Measurements from ENCODE around the gene FOXL2NB.

FOXL2NB gene

GRCh38 chr3:138964923-138965322 lies 17.9 kb downstream of the FOXL2NB start:
- H3K27me3 Mint-ChIP-seq = peaks cover 68 to 72% of the 10 kb centered on the region in 2 donors
- peaks cover 0 to 4% of the 10 kb centered on the region in 2 donors for H3K9me3 Mint-ChIP-seq
- no peak overlapping the region for H3K4me3 Mint-ChIP-seq
- H3K36me3 Mint-ChIP-seq (ENCODE audit: insufficient read depth) = peaks cover 3% of the 10 kb centered on the region
- ATAC-seq (replicated peaks) (no peak), DNase-seq (no peak)
- H3K4me1 Mint-ChIP-seq (ENCODE audit: low read depth in 2 of 2) = peaks cover 4 to 13% of the 10 kb centered on the region in 2 donors
- no peak overlapping the region for H3K27ac Mint-ChIP-seq

- no peaks in the 10 kb centered on the region for H3K9me3 Mint-ChIP-seq
- H3K27ac Mint-ChIP-seq = no peak overlapping the region
- H3K4me3 Mint-ChIP-seq = no peak overlapping the region
- ATAC-seq (replicated peaks) (no peak), DNase-seq (no peak)
- no peaks in the 10 kb centered on the region for H3K4me1 Mint-ChIP-seq (ENCODE audit: low read depth in 2 of 2)
- H3K27me3 Mint-ChIP-seq = peaks cover 35 to 51% of the 10 kb centered on the region in 2 donors
- H3K36me3 Mint-ChIP-seq (ENCODE audit: insufficient read depth) = peaks cover 6% of the 10 kb centered on the region
Observed at GRCh38 chr3:138971766-138972320, 24.8 kb downstream of the FOXL2NB start.

GRCh38 chr3:138972941-138973340 lies 25.9 kb downstream of the FOXL2NB start:
- H3K36me3 Mint-ChIP-seq (ENCODE audit: insufficient read depth) = peaks cover 7% of the 10 kb centered on the region

GRCh38 chr3:138974462-138974861 lies 27.4 kb downstream of the FOXL2NB start:
- peaks cover 7% of the 10 kb centered on the region for H3K36me3 Mint-ChIP-seq (ENCODE audit: insufficient read depth)
- H3K4me1 Mint-ChIP-seq (ENCODE audit: low read depth in 2 of 2) = no peaks in the 10 kb centered on the region
- H3K4me3 Mint-ChIP-seq = no peak overlapping the region
- no peak for ATAC-seq (replicated peaks)
- no peak overlapping the region for H3K27ac Mint-ChIP-seq
- no peak for DNase-seq
- H3K27me3 Mint-ChIP-seq = peaks cover 20 to 54% of the 10 kb centered on the region in 2 donors
- H3K9me3 Mint-ChIP-seq = no peaks in the 10 kb centered on the region

More at GRCh38 chr3:138972941-138973340, 25.9 kb downstream of the FOXL2NB start:
- DNase-seq = no peak
- H3K27ac Mint-ChIP-seq = no peak overlapping the region
- no peaks in the 10 kb centered on the region for H3K9me3 Mint-ChIP-seq
- peaks cover 30 to 49% of the 10 kb centered on the region in 2 donors for H3K27me3 Mint-ChIP-seq
- H3K4me3 Mint-ChIP-seq = no peak overlapping the region
- no peaks in the 10 kb centered on the region for H3K4me1 Mint-ChIP-seq (ENCODE audit: low read depth in 2 of 2)
- ATAC-seq (replicated peaks) = no peak

GRCh38 chr3:138975351-138975750 lies 28.3 kb downstream of the FOXL2NB start:
- no peak for ATAC-seq (replicated peaks)
- Mint-ChIP-seq H3K9me3 (no peaks in the 10 kb centered on the region), H3K27ac (no peak overlapping the region), H3K27me3 (peaks cover 11 to 45% of the 10 kb centered on the region in 2 donors), H3K4me3 (no peak overlapping the region), H3K4me1 (ENCODE audit: low read depth in 2 of 2) (no peaks in the 10 kb centered on the region), H3K36me3 (ENCODE audit: insufficient read depth) (peaks cover 7% of the 10 kb centered on the region)
- DNase-seq = no peak

GRCh38 chr3:138976047-138976446 lies 29.0 kb downstream of the FOXL2NB start:
- Mint-ChIP-seq H3K27me3 (peaks cover 8 to 38% of the 10 kb centered on the region in 2 donors), H3K27ac (no peak overlapping the region), H3K9me3 (no peaks in the 10 kb centered on the region), H3K4me3 (no peak overlapping the region), H3K4me1 (ENCODE audit: low read depth in 2 of 2) (no peaks in the 10 kb centered on the region), H3K36me3 (ENCODE audit: insufficient read depth) (peaks cover 7% of the 10 kb centered on the region)
- DNase-seq = no peak
- no peak for ATAC-seq (replicated peaks)

- H3K27ac Mint-ChIP-seq = no peak overlapping the region
- H3K4me3 Mint-ChIP-seq = no peak overlapping the region
- DNase-seq = no peak
- ATAC-seq (replicated peaks) = no peak
- H3K9me3 Mint-ChIP-seq = no peaks in the 10 kb centered on the region
- H3K36me3 Mint-ChIP-seq (ENCODE audit: insufficient read depth) = no peaks in the 10 kb centered on the region
- H3K27me3 Mint-ChIP-seq = peaks cover 5 to 47% of the 10 kb centered on the region in 2 donors
- no peaks in the 10 kb centered on the region for H3K4me1 Mint-ChIP-seq (ENCODE audit: low read depth in 2 of 2)
Observed at GRCh38 chr3:138984816-138985215, 37.8 kb downstream of the FOXL2NB start.

- no peak for DNase-seq
- Mint-ChIP-seq H3K36me3 (ENCODE audit: insufficient read depth) (no peaks in the 10 kb centered on the region), H3K9me3 (no peaks in the 10 kb centered on the region), H3K27ac (no peak overlapping the region), H3K4me3 (no peak overlapping the region), H3K4me1 (ENCODE audit: low read depth in 2 of 2) (no peaks in the 10 kb centered on the region), H3K27me3 (peaks cover 7 to 47% of the 10 kb centered on the region in 2 donors)
- no peak for ATAC-seq (replicated peaks)
Observed at GRCh38 chr3:138985932-138986331, 38.9 kb downstream of the FOXL2NB start.

- no peak overlapping the region for H3K27ac Mint-ChIP-seq
- H3K36me3 Mint-ChIP-seq (ENCODE audit: insufficient read depth) = no peaks in the 10 kb centered on the region
- H3K27me3 Mint-ChIP-seq = peaks cover 12 to 54% of the 10 kb centered on the region in 2 donors
- no peak overlapping the region for H3K4me3 Mint-ChIP-seq
- ATAC-seq (replicated peaks) (no peak), DNase-seq (no peak)
- no peaks in the 10 kb centered on the region for H3K4me1 Mint-ChIP-seq (ENCODE audit: low read depth in 2 of 2)
- no peaks in the 10 kb centered on the region for H3K9me3 Mint-ChIP-seq
Observed at GRCh38 chr3:138987181-138987580, 40.2 kb downstream of the FOXL2NB start.

- Mint-ChIP-seq H3K4me3 (no peak overlapping the region), H3K4me1 (ENCODE audit: low read depth in 2 of 2) (no peaks in the 10 kb centered on the region), H3K9me3 (peaks cover 0 to under 1% of the 10 kb centered on the region in 2 donors), H3K27me3 (peaks cover 45 to 48% of the 10 kb centered on the region in 2 donors), H3K36me3 (ENCODE audit: insufficient read depth) (no peaks in the 10 kb centered on the region), H3K27ac (no peak overlapping the region)
- no peak for DNase-seq
- ATAC-seq (replicated peaks) = no peak
Observed at GRCh38 chr3:138995706-138996105, 48.7 kb downstream of the FOXL2NB start.

Measured in effector memory CD8-positive, alpha-beta T cell (primary cell).